GM12874 (cell line): ENCODE measurements around the gene ORAI1.

Source experiments
- CTCF ChIP-seq: IDR thresholded peaks from 2 replicates; pipeline ENCODE4 v1.5.1; 2011; ENCODE audit warnings: low read depth, mild to moderate bottlenecking, control low read depth, low read length, moderate library complexity; ENCODE audit not compliant: insufficient read depth

ORAI1 gene

GRCh38 chr12:121613462-121613861 lies 12.9 kb upstream of the ORAI1 start:
- no peak for TF ChIP-seq CTCF

GRCh38 chr12:121614872-121615467 lies 11.4 kb upstream of the ORAI1 start:
- no peak for TF ChIP-seq CTCF

GRCh38 chr12:121618659-121619233 lies 7.6 kb upstream of the ORAI1 start:
- no peak for TF ChIP-seq CTCF

- no peak for TF ChIP-seq CTCF
Observed at GRCh38 chr12:121620333-121620891, 5.9 kb upstream of the ORAI1 start.

- peak; percentile 26; the same call in 1 of the 2 replicates for TF ChIP-seq CTCF
Observed at GRCh38 chr12:121626853-121627640, 717 bp downstream of the ORAI1 start.

GRCh38 chr12:121628037-121628436 lies 1.7 kb downstream of the ORAI1 start:
- no peak for TF ChIP-seq CTCF

- TF ChIP-seq CTCF = no peak
Observed at GRCh38 chr12:121628536-121628935, 2.2 kb downstream of the ORAI1 start.
